Panc1 (cell line): Measurements from ENCODE around the gene RBM47. TPM values are rescaled to one million over a fixed set of nuclear protein-coding genes. Genes with fewer than 3 reads are reported as not detected.

ENCODE experiments used
- ATAC-seq: fragments of 200-7000 bp; cut with Tn5 transposase; 2 replicates; pipeline ENCODE4 v1.9.1; 2020; ENCODE audit warnings: mild to moderate bottlenecking, moderate library complexity
- BruUV-seq: library from RNA; stranded (reverse); fragments of 400-500 nt; replicated peaks from 2 replicates; lab custom pipeline; 2021; lab: Mats Ljungman, UMichigan
- CTCF ChIA-PET: fragments of 300-600 bp; sonication (Branson Sonifier 250); formaldehyde crosslinking; loops from one replicate; lab custom pipeline; 2022; ENCODE audit warnings: antibody characterized with exemption; lab: Charles Lee
- POLR2A ChIA-PET: fragments of 300-600 bp; sonication (Branson Sonifier 250); formaldehyde crosslinking; loops from one replicate; lab custom pipeline; 2022; ENCODE audit warnings: antibody characterized with exemption; lab: Charles Lee
- DNase-seq: peaks from one replicate; pipeline ENCODE4 v3.0.0-alpha.2; 2010; ENCODE audit warnings: low read depth, low spot score
- H3K27ac ChIP-seq: 2 replicates; pipeline ENCODE4 v1.5.1; 2011; ENCODE audit warnings: mild to moderate bottlenecking, low read length, inconsistent platforms
- H3K27me3 ChIP-seq: fragments of 200-500 bp; sonication (Bioruptor generic); 2 replicates; pipeline ENCODE4 v1.6.0; 2014; ENCODE audit warnings: low read length, inconsistent platforms; ENCODE audit not compliant: control insufficient read depth, insufficient read depth
- H3K36me3 ChIP-seq: fragments of 200-500 bp; sonication (Bioruptor generic); 2 replicates; pipeline ENCODE4 v1.5.1; 2014; ENCODE audit warnings: inconsistent platforms, mild to moderate bottlenecking, low read length, moderate library complexity; ENCODE audit not compliant: control insufficient read depth, insufficient read depth
- H3K4me1 ChIP-seq: 2 replicates; pipeline ENCODE4 v1.5.1; 2011; ENCODE audit warnings: inconsistent platforms, mild to moderate bottlenecking, low read length, moderate library complexity; ENCODE audit not compliant: control insufficient read depth, insufficient read depth
- H3K4me3 ChIP-seq, 2 experiments: 2 replicates each; pipeline ENCODE4 v1.5.1; 2011 to 2012; ENCODE audit warnings: low read depth in 2 of 2, low read length in 2 of 2, mild to moderate bottlenecking in 2 of 2, inconsistent platforms in 1 of 2, moderate library complexity in 1 of 2
- H3K9me3 ChIP-seq: fragments of 200-500 bp; sonication (Bioruptor generic); 2 replicates; pipeline ENCODE4 v1.5.1; 2014; ENCODE audit warnings: low read depth, mild to moderate bottlenecking, inconsistent platforms, low read length, moderate library complexity; ENCODE audit not compliant: control insufficient read depth, insufficient read depth
- POLR2AphosphoS5 ChIP-seq: IDR thresholded peaks from 2 replicates; pipeline ENCODE4 v1.6.1; 2012; ENCODE audit warnings: mild to moderate bottlenecking, low read depth, low read length, moderate library complexity
- REST ChIP-seq, 2 experiments: IDR thresholded peaks; 2 replicates each; pipeline ENCODE4 v1.6.1; 2011 to 2012; ENCODE audit warnings: low read depth in 2 of 2, control low read depth in 1 of 2, low read length in 1 of 2, mild to moderate bottlenecking in 1 of 2, moderate library complexity in 1 of 2; ENCODE audit not compliant: insufficient read depth in 1 of 2
- SIN3A ChIP-seq: IDR thresholded peaks from 2 replicates; pipeline ENCODE4 v1.6.1; 2012; ENCODE audit warnings: low read depth, mild to moderate bottlenecking, low read length, moderate library complexity, borderline replicate concordance; ENCODE audit not compliant: insufficient read depth
- TCF7L2 ChIP-seq: IDR thresholded peaks from 2 replicates; pipeline ENCODE4 v1.6.1; 2011; ENCODE audit warnings: mild to moderate bottlenecking, low read depth, low read length, inconsistent platforms
- in situ Hi-C: cut with HindIII; loops from 2 replicates; pipeline ENCODE4 v1.10.0; 2016; ENCODE audit warnings: low sequenced_read_pairs, low pct_unique_long_range_greater_than_20kb
- intact Hi-C: fragments of 100-400 bp; cut with micrococcal nuclease; formaldehyde crosslinking; loops from one replicate; pipeline ENCODE4 v1.10.0; 2022; ENCODE audit not compliant: unreplicated experiment
- total RNA-seq: library from RNA; stranded (reverse); gene quantifications from one replicate; pipeline ENCODE4 v1.2.1, GENCODE V29; 2021; ENCODE audit not compliant: unreplicated experiment
- TF ChIP-seq, protein P1 (sequence below): fragments of 450-650 bp; IDR thresholded peaks from 2 replicates; pipeline ENCODE4 v1.5.1; 2017; ENCODE audit warnings: mild to moderate bottlenecking

The RBM47 gene
- total RNA-seq, 1 experiment from 2014 or later, result 2.0 TPM

DNA sequence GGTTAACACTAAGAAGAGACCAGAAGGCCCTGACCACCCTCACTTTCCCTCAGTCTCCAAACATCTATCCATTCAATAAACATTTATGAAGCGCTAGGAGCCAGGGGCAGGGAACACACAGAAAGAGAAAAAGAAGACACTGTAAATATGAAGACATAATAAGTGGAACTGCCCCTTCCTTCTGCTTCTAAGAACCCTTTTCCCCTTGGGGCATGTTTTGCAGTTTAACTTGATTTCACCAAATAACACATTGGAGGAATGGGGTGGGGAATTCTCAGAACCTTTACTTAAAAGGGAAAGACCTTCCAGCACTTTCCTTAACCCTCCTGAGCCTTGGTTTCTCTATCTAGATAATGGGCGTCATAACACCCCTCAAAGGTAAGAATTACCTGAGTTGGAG, 42.3 kb downstream of the RBM47 start:
- in situ Hi-C loops, result no loop called here
- H3K27ac ChIP-seq, result no peak overlapping the region
- no peaks in the 10 kb centered on the region for H3K4me1 ChIP-seq

DNA sequence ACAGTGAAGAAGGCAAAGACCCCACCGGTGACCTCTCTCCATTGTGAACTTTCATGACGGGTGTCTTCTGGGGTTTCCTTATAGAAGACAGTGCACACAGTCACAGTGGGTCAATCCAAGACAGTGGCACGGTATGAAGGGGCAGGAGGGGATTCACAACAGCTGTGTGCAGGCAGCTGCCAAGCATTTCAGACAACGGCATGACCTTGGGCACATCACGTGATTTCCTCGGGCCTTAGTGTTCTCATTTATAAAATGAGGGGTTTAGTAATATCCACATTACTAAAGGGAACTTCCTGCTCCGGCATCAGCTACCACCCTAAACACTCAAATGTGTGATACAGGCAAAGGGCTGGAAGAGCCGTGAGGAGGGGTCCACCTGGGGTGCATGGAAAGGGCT, 42.9 kb downstream of the RBM47 start:
- no peaks in the 10 kb centered on the region for H3K4me1 ChIP-seq
- H3K27ac ChIP-seq, result no peak overlapping the region
- no peaks in the 10 kb centered on the region for H3K36me3 ChIP-seq
- ATAC-seq (no peak), DNase-seq (no peak)
- CTCF ChIA-PET, result no interaction called here
- H3K27me3 ChIP-seq, result no peaks in the 10 kb centered on the region
- BruUV-seq, result no TSS peak
- POLR2A ChIA-PET, result no interaction called here
- in situ Hi-C loops (no loop called here), intact Hi-C loops (no loop called here)
- TF ChIP-seq, protein P1, sequence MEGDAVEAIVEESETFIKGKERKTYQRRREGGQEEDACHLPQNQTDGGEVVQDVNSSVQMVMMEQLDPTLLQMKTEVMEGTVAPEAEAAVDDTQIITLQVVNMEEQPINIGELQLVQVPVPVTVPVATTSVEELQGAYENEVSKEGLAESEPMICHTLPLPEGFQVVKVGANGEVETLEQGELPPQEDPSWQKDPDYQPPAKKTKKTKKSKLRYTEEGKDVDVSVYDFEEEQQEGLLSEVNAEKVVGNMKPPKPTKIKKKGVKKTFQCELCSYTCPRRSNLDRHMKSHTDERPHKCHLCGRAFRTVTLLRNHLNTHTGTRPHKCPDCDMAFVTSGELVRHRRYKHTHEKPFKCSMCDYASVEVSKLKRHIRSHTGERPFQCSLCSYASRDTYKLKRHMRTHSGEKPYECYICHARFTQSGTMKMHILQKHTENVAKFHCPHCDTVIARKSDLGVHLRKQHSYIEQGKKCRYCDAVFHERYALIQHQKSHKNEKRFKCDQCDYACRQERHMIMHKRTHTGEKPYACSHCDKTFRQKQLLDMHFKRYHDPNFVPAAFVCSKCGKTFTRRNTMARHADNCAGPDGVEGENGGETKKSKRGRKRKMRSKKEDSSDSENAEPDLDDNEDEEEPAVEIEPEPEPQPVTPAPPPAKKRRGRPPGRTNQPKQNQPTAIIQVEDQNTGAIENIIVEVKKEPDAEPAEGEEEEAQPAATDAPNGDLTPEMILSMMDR, result no peak
- no peak for TF ChIP-seq POLR2AphosphoS5
- TF ChIP-seq TCF7L2, result no peak
- no peak for TF ChIP-seq SIN3A
- TF ChIP-seq REST (IDR thresholded peaks at IDR 0.05; ENCODE audit: insufficient read depth in 1 of 2, low read depth in 2 of 2, low read length in 1 of 2), result no peak
- no peaks in the 10 kb centered on the region for H3K9me3 ChIP-seq
- no peak overlapping the region for H3K4me3 ChIP-seq

More for the DNA sequence above, 42.3 kb downstream of the RBM47 start:
- no peak for ATAC-seq
- Histone ChIP-seq H3K9me3 (no peaks in the 10 kb centered on the region), H3K4me3 (no peak overlapping the region), H3K27me3 (no peaks in the 10 kb centered on the region), H3K36me3 (no peaks in the 10 kb centered on the region)
- ChIA-PET POLR2A (no interaction called here), CTCF (no interaction called here)
- intact Hi-C loops, result no loop called here
- no peak for DNase-seq
- TF ChIP-seq POLR2AphosphoS5 (no peak), TCF7L2 (no peak), REST (IDR thresholded peaks at IDR 0.05; ENCODE audit: insufficient read depth in 1 of 2, low read depth in 2 of 2, low read length in 1 of 2) (no peak), SIN3A (no peak)
- TF ChIP-seq, protein P1, result no peak
- BruUV-seq, result no TSS peak
